Loucy (cell line): ENCODE measurements around the gene MAP3K12.
"Not testable (repeated sequence)": the region's sequence is repeated elsewhere in the genome, so short reads cannot be mapped to it uniquely, and the experiment has no call there.

Experiments
- H2AFZ ChIP-seq: fragments of 200-600 bp; sonication (generic); 2 replicates; pipeline ENCODE4 v1.6.0; 2016; ENCODE audit warnings: antibody characterized with exemption, mild to moderate bottlenecking, low read length, moderate library complexity
- H3F3A ChIP-seq: fragments of 200-600 bp; 2 replicates; pipeline ENCODE4 v1.6.0; 2016; ENCODE audit warnings: antibody characterized with exemption, low read depth, mild to moderate bottlenecking
- H3K27me3 ChIP-seq: fragments of 200-600 bp; sonication (generic); 2 replicates; pipeline ENCODE4 v1.6.1; 2014; ENCODE audit warnings: low read length, mild to moderate bottlenecking; ENCODE audit not compliant: insufficient read depth, poor library complexity, severe bottlenecking
- H3K36me3 ChIP-seq: fragments of 200-600 bp; sonication (generic); 2 replicates; pipeline ENCODE4 v1.6.1; 2016; ENCODE audit warnings: low read length; ENCODE audit not compliant: insufficient read depth
- H3K4me1 ChIP-seq: fragments of 200-600 bp; sonication (generic); 2 replicates; pipeline ENCODE4 v1.5.1; 2014; ENCODE audit warnings: low read length, mild to moderate bottlenecking; ENCODE audit not compliant: insufficient read depth, poor library complexity, severe bottlenecking
- H3K4me2 ChIP-seq: fragments of 200-600 bp; sonication (generic); 2 replicates; pipeline ENCODE4 v1.6.0; 2014; ENCODE audit warnings: antibody characterized with exemption, low read length, low read depth, mild to moderate bottlenecking; ENCODE audit not compliant: poor library complexity, severe bottlenecking
- H3K4me3 ChIP-seq: fragments of 200-600 bp; sonication (generic); 2 replicates; pipeline ENCODE4 v1.5.1; 2014; ENCODE audit warnings: low read length, mild to moderate bottlenecking, mixed read lengths; ENCODE audit not compliant: poor library complexity, severe bottlenecking
- H3K79me2 ChIP-seq: fragments of 200-600 bp; sonication (generic); 2 replicates; pipeline ENCODE4 v1.6.1; 2014; ENCODE audit warnings: low read length; ENCODE audit not compliant: insufficient read depth
- H3K9ac ChIP-seq: fragments of 200-600 bp; sonication (generic); 2 replicates; pipeline ENCODE4 v1.6.0; 2014; ENCODE audit warnings: mild to moderate bottlenecking, low read depth, low read length, moderate library complexity; ENCODE audit not compliant: poor library complexity, severe bottlenecking
- H3K9me2 ChIP-seq: fragments of 200-600 bp; sonication (generic); replicated peaks from 2 replicates; pipeline ENCODE4 v1.6.1; 2016; ENCODE audit warnings: low read depth, low read length, mixed read lengths
- H3K9me3 ChIP-seq: fragments of 200-600 bp; sonication (generic); 2 replicates; pipeline ENCODE4 v1.6.1; 2014; ENCODE audit warnings: mild to moderate bottlenecking, antibody characterized with exemption, low read length, low read depth; ENCODE audit not compliant: insufficient read depth
- H4K20me1 ChIP-seq: fragments of 200-600 bp; sonication (generic); 2 replicates; pipeline ENCODE4 v1.6.0; 2014; ENCODE audit warnings: antibody characterized with exemption, low read length, mild to moderate bottlenecking; ENCODE audit not compliant: insufficient read depth, poor library complexity, severe bottlenecking
- EZH2phosphoT487 ChIP-seq: fragments of 200-600 bp; IDR thresholded peaks from 2 replicates; pipeline ENCODE4 v1.6.1; 2018; ENCODE audit warnings: antibody characterized with exemption, mild to moderate bottlenecking, moderate library complexity, borderline replicate concordance
- TF ChIP-seq, protein P1 (sequence below): fragments of 200-600 bp; sonication (generic); conservative IDR thresholded peaks from 2 replicates; pipeline ENCODE4 v1.5.1; 2014; ENCODE audit warnings: mild to moderate bottlenecking, antibody characterized with exemption, low read length

MAP3K12 gene

DNA sequence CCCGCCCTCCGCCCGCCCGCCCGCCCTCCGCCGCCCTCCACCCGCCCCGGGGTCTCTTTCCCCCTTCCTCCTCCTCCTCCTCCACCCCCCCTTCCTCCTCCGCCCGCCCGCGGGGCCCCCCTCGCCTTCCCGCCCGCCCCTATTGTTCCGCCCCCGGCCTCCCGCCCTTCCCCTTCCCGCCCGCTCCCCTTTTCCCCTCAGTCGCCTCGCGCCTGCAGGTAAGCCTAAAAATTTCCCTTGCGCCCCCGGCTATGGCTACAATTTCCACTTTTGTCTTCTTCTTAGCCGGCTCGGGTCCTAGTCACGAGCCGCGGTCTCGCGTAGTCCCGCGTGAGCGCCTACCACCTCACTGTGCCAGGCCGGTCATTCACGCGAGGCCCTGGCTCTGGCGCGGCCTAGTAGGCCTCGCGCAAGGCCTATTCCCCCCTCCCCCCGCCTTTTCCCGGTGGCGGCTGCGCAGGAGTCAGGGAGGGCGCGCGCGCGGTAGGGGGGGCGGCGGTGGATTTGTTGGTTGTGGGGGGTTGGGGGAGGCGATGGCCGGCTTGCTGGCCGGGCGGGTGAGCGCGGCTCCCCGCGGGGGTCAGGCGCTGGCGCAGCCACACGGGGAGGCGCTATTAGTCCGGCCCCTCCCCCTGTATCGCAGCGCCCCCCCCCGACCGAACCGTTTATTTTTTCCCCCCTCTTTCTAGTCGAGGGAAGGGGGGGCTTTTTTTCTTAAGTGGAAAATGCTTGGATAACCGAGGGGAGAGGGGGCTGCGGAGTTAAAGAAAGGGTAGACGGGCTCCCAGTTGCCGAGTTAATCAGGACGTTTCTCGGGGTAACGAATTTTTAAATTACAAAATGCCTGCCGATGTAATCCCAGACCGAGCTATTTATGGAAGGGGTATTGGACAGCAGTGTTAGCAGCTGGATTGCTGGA lies 46.8 kb downstream of the MAP3K12 start:
- H2AFZ ChIP-seq, result no peak overlapping the region
- no peaks in the 10 kb centered on the region for H3K27me3 ChIP-seq
- H3K36me3 ChIP-seq, result peaks cover 36% of the 10 kb centered on the region

DNA sequence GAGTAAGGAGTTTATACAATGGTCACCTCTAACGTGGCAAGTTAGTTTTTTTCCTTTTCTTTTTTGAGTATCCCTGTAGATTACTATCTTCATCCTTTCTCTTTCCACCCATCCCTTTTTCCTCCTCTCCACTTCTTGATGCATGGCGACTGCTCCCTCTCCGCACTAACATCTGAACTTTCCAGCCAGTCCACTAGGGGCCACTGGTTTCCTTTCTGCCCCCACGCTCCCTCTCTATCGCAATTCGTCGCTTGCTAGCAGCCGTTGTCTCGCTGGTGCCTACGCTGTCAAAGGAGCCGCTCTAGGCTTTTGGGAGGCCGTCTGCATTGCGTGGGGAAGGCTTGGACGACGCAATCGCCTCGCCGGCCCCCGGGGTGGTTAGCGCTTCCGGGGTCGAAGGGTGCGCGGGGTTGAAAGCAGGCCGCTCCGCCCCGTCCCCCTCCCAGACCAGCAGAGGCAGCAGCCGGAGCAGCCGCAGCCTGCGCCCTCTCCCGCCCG lies 47.5 kb downstream of the MAP3K12 start, which contains the start of gene PCBP2:
PCBP2 (plus strand) TSS at position 442 of the 498 bp plus-strand sequence. CDS start 2,699 bp downstream, outside the sequence.
- no peaks in the 10 kb centered on the region for H3K27me3 ChIP-seq
- TF ChIP-seq EZH2phosphoT487, result no peak
- TF ChIP-seq, protein P1, sequence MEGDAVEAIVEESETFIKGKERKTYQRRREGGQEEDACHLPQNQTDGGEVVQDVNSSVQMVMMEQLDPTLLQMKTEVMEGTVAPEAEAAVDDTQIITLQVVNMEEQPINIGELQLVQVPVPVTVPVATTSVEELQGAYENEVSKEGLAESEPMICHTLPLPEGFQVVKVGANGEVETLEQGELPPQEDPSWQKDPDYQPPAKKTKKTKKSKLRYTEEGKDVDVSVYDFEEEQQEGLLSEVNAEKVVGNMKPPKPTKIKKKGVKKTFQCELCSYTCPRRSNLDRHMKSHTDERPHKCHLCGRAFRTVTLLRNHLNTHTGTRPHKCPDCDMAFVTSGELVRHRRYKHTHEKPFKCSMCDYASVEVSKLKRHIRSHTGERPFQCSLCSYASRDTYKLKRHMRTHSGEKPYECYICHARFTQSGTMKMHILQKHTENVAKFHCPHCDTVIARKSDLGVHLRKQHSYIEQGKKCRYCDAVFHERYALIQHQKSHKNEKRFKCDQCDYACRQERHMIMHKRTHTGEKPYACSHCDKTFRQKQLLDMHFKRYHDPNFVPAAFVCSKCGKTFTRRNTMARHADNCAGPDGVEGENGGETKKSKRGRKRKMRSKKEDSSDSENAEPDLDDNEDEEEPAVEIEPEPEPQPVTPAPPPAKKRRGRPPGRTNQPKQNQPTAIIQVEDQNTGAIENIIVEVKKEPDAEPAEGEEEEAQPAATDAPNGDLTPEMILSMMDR, result peak; percentile 88
- H3K9me2 ChIP-seq, result no peaks in the 10 kb centered on the region
- H3K9me3 ChIP-seq, result no peaks in the 10 kb centered on the region
- peak within 1 kb of the TSS; percentile 97 for H3K4me3 ChIP-seq
- peak within 1 kb of the TSS; percentile 86 for H2AFZ ChIP-seq
- H3K79me2 ChIP-seq, result peaks cover 46% of the 10 kb centered on the region
- H4K20me1 ChIP-seq, result peaks cover 41% of the 10 kb centered on the region
- H3K4me2 ChIP-seq, result peak within 1 kb of the TSS; percentile 88
- H3K9ac ChIP-seq, result peak within 1 kb of the TSS; percentile 98
- peaks cover 42% of the 10 kb centered on the region for H3K4me1 ChIP-seq
- peaks cover 29% of the 10 kb centered on the region for H3K36me3 ChIP-seq
- 0 out of 2 replicates have a peak, but pooled peaks cover 4% of the 10 kb centered on the region for H3F3A ChIP-seq

More for the DNA sequence above, 46.8 kb downstream of the MAP3K12 start:
- peak overlapping the region; percentile 87 for H3K4me2 ChIP-seq
- H3K4me1 ChIP-seq, result peaks cover 48% of the 10 kb centered on the region
- H3K79me2 ChIP-seq, result peaks cover 53% of the 10 kb centered on the region
- TF ChIP-seq, protein P1, result peak; percentile 58
- TF ChIP-seq EZH2phosphoT487, result no peak
- H3K9me2 ChIP-seq, result no peaks in the 10 kb centered on the region
- peak overlapping the region; percentile 98 for H3K9ac ChIP-seq
- H3K4me3 ChIP-seq, result peak overlapping the region; percentile 97
- H3K9me3 ChIP-seq, result no peaks in the 10 kb centered on the region
- H3F3A ChIP-seq, result 0 out of 2 replicates have a peak, but pooled peaks cover 5% of the 10 kb centered on the region
- peaks cover 48% of the 10 kb centered on the region for H4K20me1 ChIP-seq

DNA sequence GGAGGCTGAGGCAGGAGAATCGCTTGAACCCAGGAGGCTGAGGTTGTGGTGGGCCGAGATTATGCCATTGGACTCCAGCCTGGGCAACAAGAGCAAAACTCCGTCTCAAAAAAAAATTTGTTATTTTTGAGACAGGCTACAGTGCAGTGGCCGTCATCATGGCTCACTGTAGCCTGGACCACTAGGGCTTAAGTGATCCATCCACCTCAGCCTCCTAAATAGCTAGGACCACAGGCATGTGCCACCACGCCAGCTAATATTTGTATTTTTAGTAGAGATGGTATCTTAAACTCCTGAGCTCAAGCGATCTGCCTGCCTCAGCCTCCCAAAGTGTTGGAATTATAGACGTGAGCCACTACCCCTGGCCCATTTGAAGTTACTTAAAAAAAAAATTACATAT lies 48.3 kb downstream of the MAP3K12 start:
- Histone ChIP-seq H3K9me2 (no peaks in the 10 kb centered on the region), H3K36me3 (peaks cover 21% of the 10 kb centered on the region), H3F3A (0 out of 2 replicates have a peak, but pooled peaks cover 2% of the 10 kb centered on the region), H3K79me2 (peaks cover 39% of the 10 kb centered on the region), H3K4me3 (no peak overlapping the region), H2AFZ (no peak overlapping the region), H4K20me1 (peaks cover 35% of the 10 kb centered on the region), H3K9ac (no peak overlapping the region), H3K4me1 (peaks cover 36% of the 10 kb centered on the region), H3K9me3 (no peaks in the 10 kb centered on the region), H3K4me2 (no peak overlapping the region), H3K27me3 (no peaks in the 10 kb centered on the region)
- TF ChIP-seq, protein P1, result no peak
- no peak for TF ChIP-seq EZH2phosphoT487

DNA sequence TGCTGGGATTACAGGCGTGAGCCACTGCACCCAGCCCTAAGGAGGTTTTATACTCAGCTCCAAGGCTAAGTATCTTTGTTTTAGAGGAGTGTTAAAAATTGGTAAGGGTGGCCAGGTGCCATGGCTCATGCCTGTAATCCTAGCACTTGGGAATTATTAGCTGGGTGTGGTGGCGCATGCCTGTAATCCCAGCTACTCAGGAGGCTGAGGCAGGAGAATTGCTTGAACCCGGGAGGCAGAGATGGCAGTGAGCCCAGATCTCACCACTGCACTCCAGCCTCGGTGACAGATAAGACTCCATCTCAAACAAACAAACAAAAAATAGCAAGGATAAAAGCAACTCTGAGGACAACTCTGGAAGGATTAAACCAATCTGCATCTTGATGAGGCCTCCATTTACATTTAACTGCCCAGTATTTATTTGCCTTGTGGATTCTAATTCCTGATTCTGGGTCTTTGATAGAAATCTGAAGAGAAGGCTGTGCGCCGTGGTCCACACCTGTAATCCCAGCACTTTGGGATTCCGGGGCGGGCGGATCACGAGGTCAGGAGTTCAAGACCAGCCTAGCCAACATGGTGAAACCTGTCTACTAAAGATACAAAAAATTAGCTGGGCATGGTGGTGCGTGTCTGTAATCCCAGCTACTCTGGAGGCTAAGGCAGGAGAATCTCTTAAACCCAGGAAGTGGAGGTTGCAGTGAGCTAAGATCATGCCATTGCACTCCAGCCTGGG lies 54.5 kb downstream of the MAP3K12 start:
- H2AFZ ChIP-seq, H3K9me2 ChIP-seq, H3K9me3 ChIP-seq, H3K36me3 ChIP-seq, H3F3A ChIP-seq, H3K27me3 ChIP-seq: not testable (repeated sequence)
- Histone ChIP-seq H3K9ac (peak overlapping the region; percentile 35), H3K4me3 (peak overlapping the region; percentile 38), H3K79me2 (peaks cover 42% of the 10 kb centered on the region), H4K20me1 (peaks cover 35% of the 10 kb centered on the region), H3K4me2 (peak overlapping the region; percentile 69), H3K4me1 (peaks cover 37% of the 10 kb centered on the region)
